Activated CD8-positive, alpha-beta memory T cell treated with anti-CD3 and anti-CD28 coated beads, Interleukin-2, amount 50 U/mL, for 24 hours (primary cell): ENCODE data around the gene CRY1.
"Not testable (repeated sequence)": the region's sequence is repeated elsewhere in the genome, so short reads cannot be mapped to it uniquely, and the experiment has no call there.

ENCODE experiments used
- DNase-seq: peaks from one replicate; pipeline ENCODE4 v3.0.0-alpha.2; 2020; ENCODE audit errors: extremely low read depth

Gene CRY1

DNA sequence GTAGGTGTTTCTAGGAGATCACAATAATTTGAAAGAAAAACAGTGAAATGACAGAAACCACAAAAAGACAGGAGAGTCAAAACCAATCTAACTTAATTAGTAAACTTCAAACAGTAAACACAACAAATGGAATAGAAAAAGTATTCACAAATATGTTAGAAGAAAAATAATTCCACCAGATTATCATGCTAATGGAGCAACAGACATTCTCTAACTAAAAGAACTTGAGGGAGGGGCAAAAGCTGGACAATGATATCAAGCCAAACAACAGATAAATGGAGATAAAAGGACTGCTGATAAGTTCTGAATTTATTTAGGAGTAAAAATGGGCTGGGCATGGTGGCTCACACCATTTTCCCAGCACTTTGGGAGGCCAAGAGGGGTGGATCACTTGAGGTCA, 28.7 kb downstream of the CRY1 start:
- no peak for DNase-seq

GRCh38 chr12:107064243-107064642, 29.1 kb downstream of the CRY1 start:
- DNase-seq = no peak

DNA sequence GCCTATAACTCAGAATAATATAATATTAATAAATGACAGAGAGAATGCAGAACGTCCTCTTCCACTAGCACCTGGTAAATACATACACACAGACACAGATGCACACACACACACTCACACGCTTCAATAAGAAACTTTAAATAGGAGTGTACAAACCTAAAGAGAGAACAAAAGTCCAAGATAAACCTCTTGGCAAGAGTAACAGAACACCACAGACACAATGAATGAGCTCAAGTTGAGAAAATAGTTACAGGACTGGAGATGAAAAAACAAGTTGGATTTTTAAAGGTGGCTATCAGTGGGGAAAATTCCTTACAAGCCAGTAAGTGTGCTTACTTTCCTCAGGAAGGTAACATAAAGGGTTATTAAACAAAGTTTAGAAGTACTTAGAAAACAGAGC, 35.2 kb downstream of the CRY1 start:
- DNase-seq = no peak

- no peak for DNase-seq
Measured at GRCh38 chr12:107057071-107057834, 36.1 kb downstream of the CRY1 start.

DNA sequence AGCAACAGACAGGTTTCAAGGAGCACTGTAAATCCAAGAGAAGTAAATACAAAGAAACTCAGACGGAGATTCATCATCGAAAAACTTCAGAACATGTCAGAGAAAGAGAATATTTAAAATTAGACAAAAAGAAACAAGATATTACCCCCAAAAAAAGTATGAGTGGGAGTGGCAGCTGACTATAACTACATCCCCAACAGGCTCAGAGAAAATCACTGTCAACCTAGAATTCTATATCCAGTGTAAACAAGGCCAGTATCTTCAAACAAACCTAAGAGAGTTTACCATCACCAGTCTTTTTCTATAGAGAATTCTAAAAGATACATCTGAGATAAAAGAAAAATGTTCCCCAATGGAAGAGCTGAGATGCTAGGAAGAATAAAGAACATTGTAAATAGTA, 39.6 kb downstream of the CRY1 start:
- DNase-seq = no peak

DNA sequence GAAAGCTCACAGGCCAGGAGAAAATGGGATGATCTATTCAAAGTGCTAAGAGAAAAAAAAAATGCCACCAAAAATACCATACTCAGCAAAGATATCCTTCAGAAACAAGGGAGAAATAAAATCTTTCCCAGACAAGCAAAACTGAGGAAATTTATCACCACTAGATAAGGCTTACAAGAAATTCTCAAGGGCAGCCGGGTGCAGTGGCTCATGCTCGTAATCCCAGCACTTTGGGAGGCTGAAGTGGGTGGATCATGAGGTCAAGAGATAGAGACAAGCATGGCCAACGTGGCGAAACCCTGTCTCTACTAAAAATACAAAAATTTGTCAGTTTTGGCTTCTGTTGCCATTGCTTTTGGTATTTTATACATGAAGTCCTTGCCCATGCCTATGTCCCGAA, 48.2 kb downstream of the CRY1 start:
- no peak for DNase-seq

DNA sequence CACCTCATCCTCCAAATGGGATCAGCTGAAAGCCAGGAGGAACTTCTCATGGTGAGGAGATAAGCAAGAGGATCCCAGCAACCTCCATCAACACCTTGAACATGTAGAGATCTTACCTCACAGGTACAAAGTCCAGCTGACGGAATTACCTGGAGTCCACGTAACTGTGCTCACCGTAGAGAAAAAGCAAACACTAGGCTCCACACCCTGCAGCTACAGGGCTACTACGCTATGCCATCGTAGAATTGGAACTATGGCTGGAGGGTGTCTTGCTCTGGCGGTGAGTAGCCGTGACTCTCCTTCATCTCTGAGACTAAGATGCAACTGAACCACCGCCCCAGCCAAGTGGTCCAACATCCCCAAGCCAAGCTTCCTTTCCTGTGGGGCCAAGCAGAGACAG, 50.5 kb downstream of the CRY1 start:
- no peak for DNase-seq

DNA sequence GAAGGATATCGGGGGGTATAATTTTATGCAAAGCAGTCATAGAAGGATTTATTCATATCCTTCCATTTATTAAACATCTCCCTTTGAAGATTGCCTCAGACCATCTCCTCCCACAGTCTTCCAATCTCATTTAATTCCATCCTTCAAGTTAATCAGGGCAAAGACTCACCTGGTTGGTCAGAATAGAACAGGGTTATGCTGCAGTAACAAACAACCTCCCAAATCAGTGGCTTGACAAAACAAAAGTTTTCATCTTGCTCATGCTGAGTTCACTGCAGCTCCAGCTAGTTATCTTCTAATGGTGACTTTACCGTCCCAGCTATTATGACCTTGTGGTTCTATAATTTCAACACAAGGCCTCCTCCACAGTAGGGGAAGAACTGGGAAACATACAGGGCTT, 57.6 kb downstream of the CRY1 start:
- no peak for DNase-seq

- no peak for DNase-seq
Measured at GRCh38 chr12:107033758-107034739, 59.3 kb downstream of the CRY1 start.

- DNase-seq = no peak
Measured at GRCh38 chr12:107032266-107032665, 61.1 kb downstream of the CRY1 start.

DNA sequence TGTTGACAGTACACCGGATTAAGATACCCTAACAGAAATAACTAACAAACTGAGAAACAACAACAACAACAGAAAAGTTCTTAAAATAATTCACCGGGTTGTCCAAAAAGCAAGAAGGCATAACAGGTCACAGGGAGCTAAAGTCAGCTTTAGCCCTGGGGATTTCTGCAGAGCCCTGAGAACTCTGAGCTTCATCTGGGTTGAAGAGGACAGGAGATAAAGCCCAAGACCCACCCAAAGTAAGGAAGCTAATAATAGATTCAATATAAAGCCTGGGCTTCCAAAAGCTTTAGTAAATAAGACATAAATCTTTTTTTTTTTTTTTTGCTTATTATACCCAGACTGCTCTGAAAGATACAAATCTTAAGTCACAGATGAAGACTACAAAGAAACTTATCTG, 62.3 kb downstream of the CRY1 start:
- no peak for DNase-seq

- no peak for DNase-seq
Measured at GRCh38 chr12:107029081-107029480, 64.3 kb downstream of the CRY1 start.

DNA sequence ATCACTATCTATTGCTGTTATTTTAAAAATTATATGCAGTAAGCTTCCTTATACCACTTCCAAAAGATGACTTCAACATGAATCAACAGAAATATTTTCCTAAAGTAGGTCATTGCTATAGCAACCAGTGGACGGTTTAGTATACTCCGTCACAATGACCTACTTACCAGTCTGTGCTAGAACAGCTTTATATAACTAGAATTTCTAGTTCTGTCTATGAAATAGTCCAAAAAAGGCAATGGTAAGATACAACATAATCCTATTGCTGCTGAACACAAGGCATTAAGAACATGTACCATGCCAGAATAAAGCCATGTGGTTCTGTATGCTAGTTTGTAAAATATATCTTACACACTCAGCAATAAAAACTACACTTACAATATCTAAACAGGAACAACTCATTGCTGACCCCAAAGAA, 65.7 kb downstream of the CRY1 start:
- no peak for DNase-seq

DNA sequence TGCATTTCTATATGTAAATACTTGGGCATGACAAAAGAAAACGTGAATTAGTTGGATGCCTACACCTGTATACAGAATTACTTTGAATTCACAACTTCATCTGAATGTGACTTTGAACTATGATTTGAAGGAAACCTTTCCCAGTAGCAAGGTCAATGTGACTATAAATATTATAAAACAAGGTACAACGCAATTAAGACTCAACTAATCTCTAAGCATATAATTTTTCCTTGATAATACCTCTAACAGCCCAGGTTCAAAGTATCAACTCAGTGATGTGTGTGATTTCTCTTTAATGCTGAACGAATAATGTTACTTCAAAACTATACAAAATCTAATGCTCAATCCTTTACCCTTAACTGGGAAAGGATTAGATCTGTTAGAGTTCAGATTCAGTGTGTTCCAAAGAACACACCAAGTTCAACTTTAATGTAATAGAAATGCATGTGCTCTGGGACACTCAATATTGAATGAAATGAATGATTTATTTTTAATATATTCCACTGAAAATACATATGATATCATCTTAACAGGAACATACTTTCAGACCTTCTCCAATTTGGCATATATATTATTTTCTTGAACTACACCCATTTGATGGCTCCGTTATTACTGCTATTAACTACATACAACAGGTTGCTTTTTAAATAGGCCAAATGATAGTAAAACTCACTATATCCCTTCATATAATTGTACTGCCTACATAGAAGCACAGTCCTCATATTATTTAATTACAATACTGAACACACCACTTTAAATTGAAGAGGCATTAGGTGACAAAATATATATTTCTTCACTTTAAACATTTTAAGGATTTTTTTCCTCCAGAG, 66.3 kb downstream of the CRY1 start:
- no peak for DNase-seq

DNA sequence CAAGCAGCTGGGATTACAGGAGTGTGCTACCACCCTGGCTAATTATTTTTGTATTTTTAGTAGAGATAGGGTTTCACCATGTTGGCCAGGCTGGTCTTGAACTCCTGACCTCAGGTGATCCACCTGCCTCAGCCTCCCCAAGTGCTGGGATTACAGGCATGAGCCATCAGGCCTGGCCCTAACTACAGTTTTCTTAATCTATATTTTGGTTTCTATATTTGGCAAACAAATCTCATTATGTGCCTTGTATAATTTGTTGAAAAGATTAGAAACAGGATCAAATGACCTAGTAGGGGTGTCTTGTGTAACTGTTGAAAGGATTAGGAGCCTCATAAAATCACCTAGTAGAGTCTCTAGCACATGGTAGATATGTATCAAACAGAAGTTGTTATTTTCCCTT, 67.0 kb downstream of the CRY1 start:
- not testable (repeated sequence) for DNase-seq

GRCh38 chr12:107025671-107026070, 67.7 kb downstream of the CRY1 start:
- DNase-seq = no peak

DNA sequence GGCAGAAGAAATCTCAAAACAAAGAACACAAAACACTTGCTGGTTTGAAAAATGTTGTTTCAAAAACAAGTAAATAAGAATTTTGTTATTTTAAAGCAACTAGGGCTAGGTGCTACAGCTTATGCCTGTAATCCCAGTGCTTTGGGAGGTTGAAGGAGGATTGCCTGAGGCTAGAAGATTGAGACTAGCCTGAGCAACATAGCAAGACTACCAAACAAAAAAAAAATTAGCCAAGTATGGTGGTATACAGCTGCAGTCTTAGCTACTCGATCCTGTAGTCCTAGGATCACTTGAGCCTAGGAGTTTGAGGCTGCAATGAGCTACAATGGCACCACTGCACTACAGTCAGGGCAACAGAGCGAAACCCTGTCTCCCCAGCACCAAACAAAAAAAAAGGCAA, 73.8 kb downstream of the CRY1 start:
- DNase-seq = no peak

DNA sequence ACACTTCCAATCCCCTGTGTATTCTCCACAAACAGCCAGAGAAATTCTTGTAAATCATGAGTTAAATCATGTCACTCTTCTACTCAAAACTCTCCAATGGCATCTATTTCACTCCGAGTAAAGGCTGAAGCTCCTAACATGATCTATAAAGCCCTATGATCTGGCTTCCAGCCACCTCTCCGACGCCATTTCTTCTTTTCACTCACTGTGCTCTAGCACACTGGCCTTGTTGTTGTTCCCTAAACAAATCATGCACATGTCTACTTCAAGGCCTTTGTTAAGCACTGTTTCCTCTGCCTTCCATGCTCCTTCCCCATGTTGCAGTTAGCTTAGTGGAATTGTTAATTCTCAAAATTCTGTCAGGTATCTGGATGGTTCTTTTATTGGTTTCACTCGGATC, 76.3 kb downstream of the CRY1 start:
- DNase-seq = no peak

DNA sequence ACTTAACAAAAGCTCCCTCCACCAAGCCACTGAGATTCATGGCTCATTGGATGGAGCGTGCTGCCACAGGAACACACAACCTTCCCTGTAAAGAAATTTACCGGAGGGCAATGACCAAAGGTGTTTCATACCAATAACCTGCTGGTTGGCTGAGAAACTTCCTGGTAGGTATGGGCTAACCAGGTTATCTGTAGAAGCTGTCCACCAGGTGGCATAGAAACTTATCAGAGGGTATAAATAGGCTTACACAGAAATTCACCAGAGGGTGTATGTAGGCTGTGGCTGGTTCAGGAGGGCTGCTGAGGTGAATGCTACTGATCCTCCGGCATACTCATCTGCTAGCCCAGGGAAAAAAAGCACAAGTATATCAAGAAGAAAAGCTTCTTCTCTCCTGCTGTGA, 79.3 kb downstream of the CRY1 start:
- no peak for DNase-seq

- no peak for DNase-seq
Measured at GRCh38 chr12:107012736-107013425, 80.5 kb downstream of the CRY1 start.

DNA sequence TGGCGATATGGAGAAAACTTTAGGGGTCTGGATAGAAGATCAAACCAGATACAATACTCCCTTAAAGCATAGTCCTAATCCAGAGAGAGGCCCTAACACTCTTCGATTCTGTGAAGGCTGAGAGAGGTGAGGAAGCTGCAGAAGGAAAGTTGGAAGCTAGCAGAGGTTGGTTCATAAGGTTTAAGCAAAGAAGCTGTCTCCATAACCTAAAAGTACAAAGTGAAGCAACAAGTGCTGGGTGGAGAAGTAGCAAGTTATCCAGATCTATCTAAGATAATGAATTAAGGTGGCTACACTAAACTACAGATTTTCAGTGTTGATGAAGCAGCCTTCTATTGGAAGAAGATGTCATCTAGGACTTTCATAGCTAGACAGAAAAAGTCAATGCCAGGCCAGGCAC, 81.8 kb downstream of the CRY1 start:
- DNase-seq = no peak

DNA sequence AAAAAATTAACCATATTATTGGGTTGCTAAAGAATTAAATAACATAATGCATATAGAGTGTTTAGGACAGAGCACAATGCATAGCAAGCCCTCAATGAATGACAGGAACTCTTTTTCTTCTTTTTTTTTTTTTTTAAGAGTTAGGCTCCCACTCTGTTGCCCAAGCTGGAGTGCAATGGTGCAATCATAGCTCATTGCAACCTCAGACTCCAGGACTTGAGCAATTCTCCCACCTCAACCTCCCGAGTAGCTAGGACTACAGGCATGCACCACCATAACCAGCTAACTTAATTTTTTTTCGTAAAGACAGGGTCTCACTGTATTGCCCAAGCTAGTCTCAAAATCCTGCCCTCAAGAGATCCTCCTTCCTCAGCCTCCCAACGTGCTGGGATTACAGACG, 85.9 kb downstream of the CRY1 start:
- no peak for DNase-seq
